T-cell (primary cell): ENCODE measurements around the gene PPP1R9A. TPM values are rescaled to one million over a fixed set of nuclear protein-coding genes. Genes with fewer than 3 reads are reported as not detected.

Experiments used
- ATAC-seq, 4 experiments: fragments of 200-7000 bp in 3 of 4; fragments of 150-1000 bp in 1 of 4; cut with Tn5 transposase; replicated peaks in 1 of 4; 1 replicate in 3 of 4; 2 replicates in 1 of 4; pipeline ENCODE4 v1.10.0; 2021; ENCODE audit warnings: moderate library complexity in 3 of 4, mild to moderate bottlenecking in 2 of 4, moderate number of reproducible peaks in 1 of 4
- CTCF ChIA-PET, 2 donors: fragments of 300-600 bp; sonication (Branson Sonifier 250); formaldehyde crosslinking; loops; one replicate each; lab custom pipeline; 2022; ENCODE audit warnings: antibody characterized with exemption in 2 of 2; lab: Charles Lee
- POLR2A ChIA-PET, 2 donors: fragments of 300-600 bp; sonication (Branson Sonifier 250); formaldehyde crosslinking; loops; one replicate each; lab custom pipeline; 2022; ENCODE audit warnings: antibody characterized with exemption in 2 of 2; lab: Charles Lee
- DNase-seq, 35 experiments: peaks; one replicate each; pipeline versions ENCODE4 v3.0.0 to v3.0.0-alpha.2; 2013 to 2023
- H3K27ac ChIP-seq: one replicate; pipeline ENCODE4 v1.5.1; 2013; ENCODE audit warnings: low read length
- H3K27me3 ChIP-seq, 2 experiments: replicated peaks in 1 of 2; 1 replicate in 1 of 2; 2 replicates in 1 of 2; pipeline versions ENCODE4 v1.6.1 to v1.7.0; 2013; ENCODE audit warnings: low read length in 1 of 2, mixed read lengths in 1 of 2; ENCODE audit not compliant: control insufficient read depth in 2 of 2, insufficient read depth in 2 of 2; ENCODE audit errors: extremely low read depth in 1 of 2
- H3K36me3 ChIP-seq, 2 donors: 1 replicate in 1 of 2; 2 replicates in 1 of 2; pipeline versions ENCODE4 v1.6.1 to v1.7.0; 2013; ENCODE audit warnings: low read length in 1 of 2; ENCODE audit not compliant: control insufficient read depth in 2 of 2, insufficient read depth in 1 of 2; ENCODE audit errors: extremely low read depth in 1 of 2
- H3K4me1 ChIP-seq, 2 experiments: 1 replicate in 1 of 2; 2 replicates in 1 of 2; pipeline versions ENCODE4 v1.6.1 to v1.7.0; 2013; ENCODE audit warnings: low read length in 2 of 2, mixed read lengths in 1 of 2; ENCODE audit not compliant: insufficient read depth in 2 of 2, control insufficient read depth in 1 of 2; ENCODE audit errors: extremely low read depth in 1 of 2
- H3K4me3 ChIP-seq, 2 donors: 1 replicate in 1 of 2; 2 replicates in 1 of 2; pipeline versions ENCODE4 v1.5.1 to v1.7.0; 2013; ENCODE audit warnings: mild to moderate bottlenecking in 2 of 2, low read length in 1 of 2, moderate library complexity in 1 of 2; ENCODE audit not compliant: control insufficient read depth in 1 of 2; ENCODE audit errors: extremely low read depth in 1 of 2
- H3K9me3 ChIP-seq: 2 replicates; pipeline ENCODE4 v1.7.0; 2013
- H3K27ac Mint-ChIP-seq, 2 donors: one replicate each; pipeline ENCODE4 v1.8.0; 2020 to 2021; ENCODE audit warnings: mild to moderate bottlenecking in 2 of 2, mixed read lengths in 2 of 2
- H3K27me3 Mint-ChIP-seq, 2 donors: one replicate each; pipeline ENCODE4 v1.8.0; 2021 to 2022; ENCODE audit warnings: mixed read lengths in 2 of 2
- H3K36me3 Mint-ChIP-seq: one replicate; pipeline ENCODE4 v1.8.0; 2021; ENCODE audit warnings: mixed read lengths
- H3K4me1 Mint-ChIP-seq, 3 donors: one replicate each; pipeline ENCODE4 v1.8.0; 2020 to 2022; ENCODE audit warnings: mixed read lengths in 3 of 3, mild to moderate bottlenecking in 1 of 3
- H3K4me3 Mint-ChIP-seq, 3 donors: one replicate each; pipeline ENCODE4 v1.8.0; 2020 to 2022; ENCODE audit warnings: mild to moderate bottlenecking in 3 of 3, mixed read lengths in 3 of 3, moderate library complexity in 3 of 3
- H3K9me3 Mint-ChIP-seq, 3 donors: one replicate each; pipeline ENCODE4 v1.8.0; 2020 to 2022; ENCODE audit warnings: mixed read lengths in 3 of 3
- WGBS: methylation state at CpG from one replicate; pipeline ENCODE4 v1.1.5; 2013; ENCODE audit warnings: missing lambda C conversion rate; ENCODE audit not compliant: insufficient coverage; 5-methylcytosine and 5-hydroxymethylcytosine counted together
- total RNA-seq, 35 experiments: library from RNA in 6 of 35; stranded (reverse) in 6 of 35; fragments of 120-200 nt in 1 of 35; gene quantifications; one replicate each; pipeline versions ENCODE4 v1.2.1 to v1.2.4 and lab custom pipeline; 2013 to 2026

Gene PPP1R9A
- total RNA-seq, 5 donors from 2014 or later (not counting 1 experiment from before 2014, with no cell fraction given): 0.10 to 0.23 (median 0.13) TPM; not detected in 2

GRCh38 chr7:95026421-95027072, 119.2 kb downstream of the PPP1R9A start:
- Histone ChIP-seq H3K4me1 (no peaks in the 10 kb centered on the region), H3K9me3 (no peaks in the 10 kb centered on the region), H3K27ac (no peak overlapping the region), H3K4me3 (no peak overlapping the region), H3K27me3 (no peaks in the 10 kb centered on the region), H3K36me3 (no peaks in the 10 kb centered on the region)
- ATAC-seq (no peak), DNase-seq (no peak)
- no peak overlapping the region for H3K4me3 Mint-ChIP-seq
- no peak overlapping the region for H3K27ac Mint-ChIP-seq
- H3K4me1 Mint-ChIP-seq: no peaks in the 10 kb centered on the region
- no peaks in the 10 kb centered on the region for H3K36me3 Mint-ChIP-seq
- ChIA-PET POLR2A (no interaction called here), CTCF (no interaction called here)
- H3K27me3 Mint-ChIP-seq: no peaks in the 10 kb centered on the region
- H3K9me3 Mint-ChIP-seq: peaks cover 10 to 21% (median 18%) of the 10 kb centered on the region in 3 donors
- 67% methylated on average over 2 of the region's 6 CpGs for WGBS

GRCh38 chr7:95027234-95027872, 120.0 kb downstream of the PPP1R9A start:
- ChIA-PET CTCF (no interaction called here), POLR2A (no interaction called here)
- H3K36me3 ChIP-seq: no peaks in the 10 kb centered on the region
- no peaks in the 10 kb centered on the region for H3K27me3 ChIP-seq
- H3K27me3 Mint-ChIP-seq: no peaks in the 10 kb centered on the region
- 92% methylated on average over 2 of the region's 11 CpGs for WGBS
- H3K4me1 Mint-ChIP-seq: no peaks in the 10 kb centered on the region
- H3K27ac Mint-ChIP-seq: no peak overlapping the region
- H3K4me3 ChIP-seq: no peak overlapping the region
- H3K4me3 Mint-ChIP-seq: no peak overlapping the region
- no peak for DNase-seq
- H3K4me1 ChIP-seq: no peaks in the 10 kb centered on the region
- no peaks in the 10 kb centered on the region for H3K9me3 ChIP-seq
- peaks cover 10 to 18% (median 18%) of the 10 kb centered on the region in 3 donors for H3K9me3 Mint-ChIP-seq
- no peak overlapping the region for H3K27ac ChIP-seq
- no peak for ATAC-seq
- no peaks in the 10 kb centered on the region for H3K36me3 Mint-ChIP-seq

- no peak for ATAC-seq
Measured at GRCh38 chr7:95028683-95029082, 121.3 kb downstream of the PPP1R9A start.

DNA sequence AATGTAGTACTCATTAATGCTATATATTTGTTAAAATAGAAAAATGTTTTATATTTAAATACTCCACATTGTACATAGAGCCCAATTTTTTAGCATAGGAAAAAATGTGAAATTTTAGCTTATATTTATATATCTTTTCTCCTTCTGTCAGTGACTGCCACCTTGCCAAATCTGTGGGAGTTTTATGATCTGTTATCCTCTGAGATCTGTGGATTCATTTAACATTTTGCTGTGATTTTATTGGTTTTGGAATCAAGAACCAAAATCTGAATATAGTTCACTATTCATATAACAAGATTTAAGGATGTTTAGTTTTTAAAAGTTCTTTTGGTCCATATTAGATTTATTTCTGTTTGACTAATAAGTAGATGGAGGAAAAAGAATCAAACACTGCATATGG, 127.9 kb downstream of the PPP1R9A start:
- Histone ChIP-seq H3K9me3 (no peaks in the 10 kb centered on the region), H3K4me1 (no peaks in the 10 kb centered on the region), H3K27me3 (no peaks in the 10 kb centered on the region), H3K4me3 (no peak overlapping the region), H3K27ac (no peak overlapping the region), H3K36me3 (no peaks in the 10 kb centered on the region)
- Mint-ChIP-seq H3K27ac (no peak overlapping the region), H3K4me3 (no peak overlapping the region), H3K27me3 (no peaks in the 10 kb centered on the region), H3K4me1 (no peaks in the 10 kb centered on the region), H3K9me3 (no peaks in the 10 kb centered on the region), H3K36me3 (no peaks in the 10 kb centered on the region)
- no peak for ATAC-seq
- DNase-seq: no peak
- ChIA-PET POLR2A (interaction anchor here in 1 of 2 donors (1.1 kb wide), 1 partner anchor 57 kb away, joined by 6 read pairs; no protein-coding TSS in a partner anchor), CTCF (no interaction called here)

More at GRCh38 chr7:95028683-95029082, 121.3 kb downstream of the PPP1R9A start:
- Mint-ChIP-seq H3K36me3 (no peaks in the 10 kb centered on the region), H3K27ac (no peak overlapping the region), H3K9me3 (peaks cover 10 to 18% (median 13%) of the 10 kb centered on the region in 3 donors), H3K27me3 (no peaks in the 10 kb centered on the region), H3K4me1 (no peaks in the 10 kb centered on the region), H3K4me3 (no peak overlapping the region)
- ChIA-PET POLR2A (no interaction called here), CTCF (no interaction called here)
- Histone ChIP-seq H3K36me3 (no peaks in the 10 kb centered on the region), H3K4me3 (no peak overlapping the region), H3K27me3 (no peaks in the 10 kb centered on the region), H3K4me1 (no peaks in the 10 kb centered on the region), H3K27ac (no peak overlapping the region), H3K9me3 (no peaks in the 10 kb centered on the region)
- no CpG with 5 or more reads among the region's 1 CpG for WGBS
- DNase-seq: no peak

DNA sequence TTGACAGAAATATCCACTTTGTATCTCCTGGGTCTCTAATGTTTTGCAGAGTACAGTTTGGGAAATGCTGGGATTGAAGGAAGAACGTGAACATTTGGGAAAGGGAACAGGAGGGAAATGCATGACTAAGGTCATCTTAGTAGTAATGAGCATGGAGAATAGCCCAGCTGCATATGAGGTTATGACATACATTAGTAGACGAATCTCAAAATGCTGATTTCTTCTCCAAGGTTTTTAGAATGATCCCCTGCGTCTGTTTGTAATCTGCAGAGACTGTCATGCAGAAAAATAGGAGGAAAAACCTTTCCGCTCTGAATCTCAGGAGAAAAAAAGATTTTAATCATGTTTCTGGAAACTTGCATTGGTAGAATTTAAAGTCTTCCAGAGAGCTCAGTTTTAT, 133.6 kb downstream of the PPP1R9A start:
- H3K4me3 Mint-ChIP-seq: no peak overlapping the region

GRCh38 chr7:95045236-95045923, 138.0 kb downstream of the PPP1R9A start:
- no peak for DNase-seq
- Mint-ChIP-seq H3K27ac (no peak overlapping the region), H3K4me3 (no peak overlapping the region), H3K4me1 (no peaks in the 10 kb centered on the region), H3K9me3 (no peaks in the 10 kb centered on the region), H3K36me3 (no peaks in the 10 kb centered on the region), H3K27me3 (no peaks in the 10 kb centered on the region)
- Histone ChIP-seq H3K27me3 (no peaks in the 10 kb centered on the region), H3K4me1 (no peaks in the 10 kb centered on the region), H3K36me3 (no peaks in the 10 kb centered on the region), H3K4me3 (no peak overlapping the region), H3K27ac (no peak overlapping the region), H3K9me3 (no peaks in the 10 kb centered on the region)
- ATAC-seq: no peak
- 63% methylated on average over 2 of the region's 8 CpGs for WGBS
- ChIA-PET CTCF (no interaction called here), POLR2A (no interaction called here)

More for the DNA sequence above, 133.6 kb downstream of the PPP1R9A start:
- Mint-ChIP-seq H3K27me3 (no peaks in the 10 kb centered on the region), H3K4me1 (no peaks in the 10 kb centered on the region), H3K27ac (no peak overlapping the region), H3K9me3 (no peaks in the 10 kb centered on the region), H3K36me3 (no peaks in the 10 kb centered on the region)
- Histone ChIP-seq H3K4me3 (no peak overlapping the region), H3K27me3 (no peaks in the 10 kb centered on the region), H3K36me3 (no peaks in the 10 kb centered on the region), H3K4me1 (no peaks in the 10 kb centered on the region), H3K27ac (no peak overlapping the region), H3K9me3 (no peaks in the 10 kb centered on the region)
- 67% methylated on average over 4 of the region's 4 CpGs for WGBS
- no peak for DNase-seq
- CTCF ChIA-PET: no interaction called here
- POLR2A ChIA-PET: no interaction called here
- ATAC-seq: no peak
